ENCODE data around the gene NR2F1.

Gene NR2F1

GRCh38 chr5:93591323-93591945 is 8.4 kb downstream of the NR2F1 start:
- DNase-seq: no peak

GRCh38 chr5:93592883-93593282 is 9.9 kb downstream of the NR2F1 start:
- no peak for DNase-seq

GRCh38 chr5:93593476-93594131 is 10.6 kb downstream of the NR2F1 start:
- no peak for DNase-seq

- DNase-seq: no peak
Measured at GRCh38 chr5:93594591-93595419, 11.8 kb downstream of the NR2F1 start.

- DNase-seq: no peak
Measured at GRCh38 chr5:93595420-93596147, 12.6 kb downstream of the NR2F1 start.

- no peak for DNase-seq
Measured at GRCh38 chr5:93596310-93596675, 13.3 kb downstream of the NR2F1 start.

- no peak for DNase-seq
Measured at GRCh38 chr5:93596676-93597490, 13.9 kb downstream of the NR2F1 start.

- no peak for DNase-seq
Measured at GRCh38 chr5:93598091-93599000, 15.3 kb downstream of the NR2F1 start.

- DNase-seq: no peak
Measured at GRCh38 chr5:93599001-93599379, 16.0 kb downstream of the NR2F1 start.

- DNase-seq: no peak
Measured at GRCh38 chr5:93599399-93600120, 16.5 kb downstream of the NR2F1 start.

- DNase-seq: no peak
Measured at GRCh38 chr5:93600409-93601070, 17.5 kb downstream of the NR2F1 start.

- DNase-seq: no peak
Measured at GRCh38 chr5:93601071-93601801, 18.2 kb downstream of the NR2F1 start.

- DNase-seq: no peak
Measured at GRCh38 chr5:93601802-93602155, 18.8 kb downstream of the NR2F1 start.

- DNase-seq: no peak
Measured at GRCh38 chr5:93602241-93603077, 19.4 kb downstream of the NR2F1 start.

- no peak for DNase-seq
Measured at GRCh38 chr5:93603078-93603792, 20.2 kb downstream of the NR2F1 start.

- DNase-seq: peak; percentile 46
Measured at GRCh38 chr5:93603793-93604643, 21.0 kb downstream of the NR2F1 start.

All from EL (cell line).